Neuron (in vitro differentiated cells): ENCODE results near the gene NOX3.

Experiments
- H2AFZ ChIP-seq: one replicate; pipeline ENCODE4 v1.6.1; 2013; ENCODE audit warnings: low read depth, mild to moderate bottlenecking, inconsistent platforms, low read length, moderate library complexity
- H3K27me3 ChIP-seq: one replicate; pipeline ENCODE4 v1.6.1; 2013; ENCODE audit warnings: low read length; ENCODE audit not compliant: insufficient read depth
- H3K36me3 ChIP-seq: one replicate; pipeline ENCODE4 v1.6.1; 2013; ENCODE audit warnings: low read length; ENCODE audit not compliant: insufficient read depth
- H3K4me1 ChIP-seq: one replicate; pipeline ENCODE4 v1.6.1; 2013; ENCODE audit warnings: low read length; ENCODE audit not compliant: insufficient read depth
- H3K4me3 ChIP-seq: 2 replicates; pipeline ENCODE4 v1.5.1; 2013; ENCODE audit warnings: mild to moderate bottlenecking, low read length, moderate library complexity
- H3K9me3 ChIP-seq: one replicate; pipeline ENCODE4 v1.6.1; 2013; ENCODE audit warnings: low read length

NOX3 gene

DNA sequence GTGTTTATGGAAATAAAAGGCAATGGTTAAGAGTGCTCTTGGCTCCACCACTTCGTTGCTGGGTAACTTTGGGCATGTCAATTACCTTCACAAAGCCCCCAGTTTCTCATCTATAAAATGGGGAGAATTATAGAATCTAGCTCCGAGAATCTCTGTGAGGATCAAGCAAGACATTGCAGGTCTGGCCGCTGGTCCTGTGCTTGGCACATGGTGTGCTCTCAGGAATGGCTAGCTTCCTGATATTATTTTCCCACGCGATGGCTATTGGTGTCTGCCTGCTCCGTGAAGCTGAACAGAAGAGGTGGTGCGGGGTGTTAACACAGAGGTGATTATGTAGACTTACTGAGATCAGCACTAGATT is 57.0 kb downstream of the NOX3 start:
- Histone ChIP-seq H3K27me3 (no peaks in the 10 kb centered on the region), H3K4me1 (no peaks in the 10 kb centered on the region), H3K36me3 (no peaks in the 10 kb centered on the region), H3K4me3 (no peak overlapping the region), H3K9me3 (no peaks in the 10 kb centered on the region), H2AFZ (no peak overlapping the region)

- H3K27me3 ChIP-seq: no peaks in the 10 kb centered on the region
- no peak overlapping the region for H3K4me3 ChIP-seq
- no peaks in the 10 kb centered on the region for H3K9me3 ChIP-seq
Observed at GRCh38 chr6:155398221-155398620, 57.4 kb downstream of the NOX3 start.

DNA sequence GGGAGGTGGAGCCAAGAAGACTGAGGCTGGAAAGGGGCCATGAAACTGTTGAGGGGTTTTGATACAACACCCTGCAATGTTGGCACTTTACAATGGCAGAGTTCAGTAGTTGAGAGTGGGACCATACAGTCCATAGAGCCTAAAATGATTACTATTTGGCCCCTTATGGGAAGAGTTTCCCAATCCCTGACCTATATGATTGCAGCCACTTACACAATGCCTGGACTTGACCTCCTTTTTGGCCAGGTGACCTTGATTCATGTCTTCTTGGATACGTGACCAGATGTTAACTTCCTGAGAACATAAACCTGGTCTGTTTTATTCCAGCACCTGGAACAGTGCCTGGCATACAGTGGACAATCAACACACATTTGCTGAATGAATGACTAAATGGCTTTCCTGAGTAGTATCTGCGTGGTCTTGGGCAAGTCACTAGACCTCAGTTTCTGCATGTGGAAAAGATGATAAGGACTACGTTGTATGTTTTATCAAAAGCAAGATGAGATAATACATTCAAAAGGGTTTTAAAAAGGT is 58.4 kb downstream of the NOX3 start:
- Histone ChIP-seq H3K4me3 (no peak overlapping the region), H2AFZ (no peak overlapping the region), H3K4me1 (no peaks in the 10 kb centered on the region), H3K9me3 (no peaks in the 10 kb centered on the region), H3K36me3 (no peaks in the 10 kb centered on the region), H3K27me3 (no peaks in the 10 kb centered on the region)

More at GRCh38 chr6:155398221-155398620, 57.4 kb downstream of the NOX3 start:
- Histone ChIP-seq H3K36me3 (no peaks in the 10 kb centered on the region), H2AFZ (no peak overlapping the region), H3K4me1 (no peaks in the 10 kb centered on the region)

DNA sequence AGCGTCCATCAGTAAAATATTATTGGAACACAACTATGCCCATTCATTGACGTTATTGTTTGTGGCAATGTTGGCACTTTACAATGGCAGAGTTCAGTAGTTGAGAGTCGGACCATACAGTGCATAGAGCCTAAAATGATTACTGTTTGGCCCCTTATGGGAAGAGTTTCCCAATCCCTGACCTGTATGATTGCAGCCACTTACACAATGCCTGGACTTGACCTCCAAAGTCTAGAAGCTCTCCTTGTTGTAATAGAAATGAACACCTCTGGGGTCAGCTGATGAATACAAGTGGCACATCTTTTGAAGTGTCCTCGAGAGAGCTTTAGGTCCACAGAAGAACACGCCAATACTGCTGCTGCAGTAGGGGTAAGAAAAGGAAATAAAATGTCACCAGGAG is 59.0 kb downstream of the NOX3 start:
- Histone ChIP-seq H3K27me3 (no peaks in the 10 kb centered on the region), H3K36me3 (no peaks in the 10 kb centered on the region), H3K9me3 (no peaks in the 10 kb centered on the region), H3K4me3 (no peak overlapping the region), H3K4me1 (no peaks in the 10 kb centered on the region), H2AFZ (no peak overlapping the region)

- no peak overlapping the region for H3K4me3 ChIP-seq
- no peak overlapping the region for H2AFZ ChIP-seq
- H3K4me1 ChIP-seq: no peaks in the 10 kb centered on the region
- H3K36me3 ChIP-seq: no peaks in the 10 kb centered on the region
- no peaks in the 10 kb centered on the region for H3K9me3 ChIP-seq
- H3K27me3 ChIP-seq: no peaks in the 10 kb centered on the region
Observed at GRCh38 chr6:155395339-155395738, 60.3 kb downstream of the NOX3 start.

GRCh38 chr6:155389130-155389529 is 66.5 kb downstream of the NOX3 start:
- H3K4me3 ChIP-seq: no peak overlapping the region
- no peak overlapping the region for H2AFZ ChIP-seq
- no peaks in the 10 kb centered on the region for H3K9me3 ChIP-seq
- no peaks in the 10 kb centered on the region for H3K36me3 ChIP-seq
- H3K4me1 ChIP-seq: peaks cover 4% of the 10 kb centered on the region
- H3K27me3 ChIP-seq: no peaks in the 10 kb centered on the region

GRCh38 chr6:155388591-155388990 is 67.0 kb downstream of the NOX3 start:
- Histone ChIP-seq H3K4me3 (no peak overlapping the region), H3K4me1 (peaks cover 5% of the 10 kb centered on the region), H2AFZ (no peak overlapping the region), H3K9me3 (no peaks in the 10 kb centered on the region), H3K36me3 (no peaks in the 10 kb centered on the region), H3K27me3 (no peaks in the 10 kb centered on the region)

DNA sequence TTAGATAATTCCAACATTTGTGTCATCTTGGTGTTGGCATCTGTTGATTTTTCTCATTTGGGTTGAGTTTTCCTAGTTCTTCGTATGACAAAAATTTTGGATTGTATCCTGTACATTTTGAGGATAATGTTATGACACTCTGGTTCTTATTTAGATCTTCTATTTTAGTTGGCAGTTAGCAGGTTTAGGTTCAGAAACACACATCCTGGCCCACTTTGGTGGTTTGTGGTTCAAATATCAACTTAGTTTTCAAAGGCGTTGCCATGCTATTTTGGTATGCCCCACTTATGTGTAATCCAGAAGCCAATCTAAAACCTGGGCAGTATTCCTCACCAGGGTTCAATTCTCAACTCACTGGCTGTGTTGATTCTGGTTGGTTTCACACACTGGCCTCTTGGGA is 68.2 kb downstream of the NOX3 start:
- no peaks in the 10 kb centered on the region for H3K27me3 ChIP-seq
- no peak overlapping the region for H3K4me3 ChIP-seq
- no peak overlapping the region for H2AFZ ChIP-seq
- H3K4me1 ChIP-seq: peaks cover 5% of the 10 kb centered on the region
- no peaks in the 10 kb centered on the region for H3K9me3 ChIP-seq
- no peaks in the 10 kb centered on the region for H3K36me3 ChIP-seq

DNA sequence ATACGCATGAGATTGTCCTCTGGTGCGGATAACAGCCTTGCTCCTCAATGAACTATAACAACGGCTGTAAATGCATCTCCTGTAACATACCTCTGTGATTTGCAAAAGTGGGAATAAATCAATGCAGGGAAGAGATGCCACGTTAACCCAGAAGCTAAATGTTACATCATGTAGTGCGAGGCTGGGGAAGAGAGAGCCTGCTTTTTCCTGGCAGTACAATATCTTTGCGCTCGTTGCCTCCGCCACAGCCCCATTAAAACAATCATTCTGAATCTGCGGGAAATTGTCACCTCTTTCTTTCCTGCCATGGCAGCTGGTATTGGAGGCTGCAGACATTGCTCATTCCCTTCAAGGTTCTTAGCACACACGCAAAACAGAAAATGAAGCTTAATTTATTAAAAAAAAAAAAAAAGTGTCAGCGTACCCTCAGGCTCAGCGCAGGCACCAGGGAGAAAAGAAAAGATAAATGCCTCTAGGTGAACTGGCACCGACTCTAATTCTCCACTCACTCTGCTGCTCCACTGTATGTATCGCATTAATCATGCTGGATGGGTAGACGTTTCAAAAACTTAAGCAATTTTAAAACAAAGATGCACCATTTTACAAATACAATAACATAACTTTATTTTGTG is 71.2 kb downstream of the NOX3 start:
- Histone ChIP-seq H2AFZ (no peak overlapping the region), H3K9me3 (no peaks in the 10 kb centered on the region), H3K4me3 (no peak overlapping the region), H3K36me3 (no peaks in the 10 kb centered on the region), H3K27me3 (no peaks in the 10 kb centered on the region), H3K4me1 (peaks cover 9% of the 10 kb centered on the region)

- Histone ChIP-seq H3K27me3 (no peaks in the 10 kb centered on the region), H2AFZ (no peak overlapping the region), H3K4me1 (peaks cover 9% of the 10 kb centered on the region), H3K9me3 (no peaks in the 10 kb centered on the region), H3K4me3 (no peak overlapping the region), H3K36me3 (no peaks in the 10 kb centered on the region)
Observed at GRCh38 chr6:155383913-155384312, 71.7 kb downstream of the NOX3 start.

DNA sequence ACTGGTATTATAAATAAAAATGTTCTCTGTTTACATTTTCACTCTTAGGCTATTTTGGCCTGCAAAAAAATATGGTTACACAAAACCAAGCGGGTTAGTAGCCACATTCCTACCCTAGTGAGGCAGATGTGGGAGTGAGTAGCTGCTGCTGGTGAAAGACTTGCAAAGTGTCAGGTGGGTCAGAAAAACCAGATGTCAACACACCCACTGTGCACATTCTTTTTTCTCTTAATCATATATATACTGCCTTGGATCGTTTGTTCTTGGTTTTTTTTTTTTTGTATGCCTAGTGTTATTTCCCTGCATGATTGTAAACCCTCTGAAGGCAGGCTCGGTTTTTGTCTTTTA is 73.3 kb downstream of the NOX3 start:
- H3K36me3 ChIP-seq: no peaks in the 10 kb centered on the region
- H3K4me3 ChIP-seq: no peak overlapping the region
- peaks cover 9% of the 10 kb centered on the region for H3K4me1 ChIP-seq
- no peak overlapping the region for H2AFZ ChIP-seq
- no peaks in the 10 kb centered on the region for H3K27me3 ChIP-seq
- no peaks in the 10 kb centered on the region for H3K9me3 ChIP-seq

- Histone ChIP-seq H3K36me3 (no peaks in the 10 kb centered on the region), H3K4me3 (no peak overlapping the region), H2AFZ (no peak overlapping the region), H3K9me3 (no peaks in the 10 kb centered on the region), H3K27me3 (no peaks in the 10 kb centered on the region), H3K4me1 (peaks cover 9% of the 10 kb centered on the region)
Observed at GRCh38 chr6:155381673-155382337, 73.8 kb downstream of the NOX3 start.

DNA sequence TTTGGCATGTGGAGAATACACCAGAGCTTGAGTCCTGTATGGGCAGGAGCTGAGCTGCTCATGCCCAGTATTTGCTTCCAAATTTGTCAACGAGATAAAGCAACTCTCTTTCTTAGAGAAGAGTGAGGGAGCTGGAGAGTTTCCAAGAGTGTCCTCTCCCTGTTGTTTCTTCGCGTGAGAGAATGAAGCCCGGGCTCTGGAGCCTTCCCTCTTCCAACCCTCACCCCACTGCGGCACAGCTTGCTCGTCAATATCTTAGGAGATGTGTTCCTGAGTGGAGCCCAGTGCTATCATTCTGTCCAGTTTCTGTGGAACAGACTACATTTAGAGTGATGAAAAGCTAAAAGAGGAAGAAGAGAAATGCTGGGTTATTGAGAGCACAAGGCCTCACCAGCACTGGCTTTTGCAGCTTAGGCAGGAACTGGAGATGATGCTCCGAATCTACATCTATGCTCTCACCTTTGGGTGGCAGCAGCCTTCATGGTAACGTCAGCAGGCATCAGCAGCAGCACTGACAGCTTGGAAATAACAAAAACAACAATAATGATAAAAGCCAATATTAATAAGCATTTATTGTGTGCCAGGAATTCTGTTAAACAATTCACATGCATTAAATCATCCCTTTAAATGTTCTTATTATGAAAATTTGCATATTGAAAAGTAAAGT is 74.8 kb downstream of the NOX3 start:
- no peaks in the 10 kb centered on the region for H3K9me3 ChIP-seq
- H3K4me1 ChIP-seq: peaks cover 9% of the 10 kb centered on the region
- no peak overlapping the region for H3K4me3 ChIP-seq
- no peak overlapping the region for H2AFZ ChIP-seq
- H3K36me3 ChIP-seq: no peaks in the 10 kb centered on the region
- no peaks in the 10 kb centered on the region for H3K27me3 ChIP-seq
